GM12864 (cell line): ENCODE measurements around the gene EI24.

Experiments
- DNase-seq: peaks from one replicate; pipeline ENCODE4 v3.0.0-alpha.2; 2011; ENCODE audit warnings: low read depth
- H3K4me3 ChIP-seq: 2 replicates; pipeline ENCODE4 v1.5.1; 2011; ENCODE audit warnings: mild to moderate bottlenecking, low read depth, low read length, control low read depth
- CTCF ChIP-seq: IDR thresholded peaks from 2 replicates; pipeline ENCODE4 v1.5.1; 2011; ENCODE audit warnings: low read depth, mild to moderate bottlenecking, moderate library complexity, low read length, control low read depth, inconsistent platforms; ENCODE audit errors: missing control alignments

EI24 gene

GRCh38 chr11:125550780-125551179 lies 18.5 kb upstream of the EI24 start:
- DNase-seq = no peak
- H3K4me3 ChIP-seq = no peak overlapping the region
- TF ChIP-seq CTCF = no peak

GRCh38 chr11:125551835-125552342 lies 17.4 kb upstream of the EI24 start:
- no peak for TF ChIP-seq CTCF
- H3K4me3 ChIP-seq = no peak overlapping the region
- DNase-seq = no peak

GRCh38 chr11:125552927-125553326 lies 16.4 kb upstream of the EI24 start:
- no peak for TF ChIP-seq CTCF
- H3K4me3 ChIP-seq = no peak overlapping the region

GRCh38 chr11:125553357-125553756 lies 15.9 kb upstream of the EI24 start:
- no peak for TF ChIP-seq CTCF
- H3K4me3 ChIP-seq = no peak overlapping the region
- DNase-seq = no peak

More at GRCh38 chr11:125552927-125553326, 16.4 kb upstream of the EI24 start:
- no peak for DNase-seq

GRCh38 chr11:125554038-125554437 lies 15.2 kb upstream of the EI24 start:
- DNase-seq = no peak
- no peak overlapping the region for H3K4me3 ChIP-seq
- TF ChIP-seq CTCF = no peak

- no peak for DNase-seq
- no peak for TF ChIP-seq CTCF
- H3K4me3 ChIP-seq = no peak overlapping the region
Measured at GRCh38 chr11:125559888-125560287, 9.4 kb upstream of the EI24 start.

GRCh38 chr11:125561924-125562323 lies 7.4 kb upstream of the EI24 start:
- no peak for DNase-seq
- no peak overlapping the region for H3K4me3 ChIP-seq
- TF ChIP-seq CTCF = no peak
